ENCODE data around the gene SLC6A20. TPM values are rescaled to one million over a fixed set of nuclear protein-coding genes. Genes with fewer than 3 reads are reported as not detected.

The SLC6A20 gene
- total and polyA plus RNA-seq, 7 donors, result 0.16 to 1.4 (median 0.60) TPM; not detected in 4

DNA sequence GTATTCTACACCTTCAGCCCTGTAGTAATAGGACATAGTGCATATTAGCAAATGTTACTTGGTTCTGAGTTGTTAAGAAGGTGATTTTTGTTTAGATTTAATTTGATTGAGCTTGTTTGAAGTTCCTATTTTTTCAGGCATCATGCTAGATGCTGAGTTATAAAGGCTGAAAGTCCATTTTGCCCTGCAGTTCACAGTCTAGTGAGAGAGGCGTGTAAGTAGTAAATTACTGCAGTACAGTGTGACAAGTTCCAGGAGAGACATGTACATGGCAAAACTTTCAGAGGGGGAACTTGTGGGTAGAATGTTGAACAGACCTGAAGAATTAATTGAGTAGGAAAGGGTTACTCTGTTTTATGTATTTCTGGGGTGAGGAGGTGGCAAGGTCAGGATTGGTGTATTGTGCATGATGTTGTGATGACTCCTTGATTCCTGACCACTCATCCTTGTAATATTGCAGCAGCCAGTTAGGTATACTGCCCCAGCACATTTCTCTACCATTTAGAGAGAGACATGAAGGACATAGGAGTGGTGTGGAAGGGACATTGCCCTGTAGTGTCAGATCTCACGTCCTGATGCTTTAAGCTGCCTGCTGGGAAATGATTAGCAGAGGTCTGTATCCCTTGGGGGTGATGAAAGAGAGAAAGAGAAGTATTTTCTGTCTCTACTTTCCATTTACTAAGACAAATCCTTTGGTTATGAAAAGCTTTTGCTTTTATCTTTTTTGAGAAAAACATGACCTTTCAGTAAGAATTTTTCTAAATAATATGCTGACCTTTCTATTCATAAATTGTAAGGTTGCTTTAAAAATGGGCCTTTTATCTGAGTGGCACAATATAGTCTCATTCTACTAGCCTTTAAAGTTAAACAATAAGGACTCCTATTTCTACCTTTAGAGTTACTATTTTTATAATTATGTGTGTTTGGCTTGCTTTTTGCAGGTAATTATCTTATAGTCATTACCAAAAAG lies 90.2 kb downstream of the SLC6A20 start:
- Histone ChIP-seq H3K27ac (no peak overlapping the region), H3K9me3 (no peaks in the 10 kb centered on the region), H3K36me3 (peaks cover 3 to 72% (median 11%) of the 10 kb centered on the region in 4 donors), H3K4me1 (peaks cover 0 to 2% (median 0%) of the 10 kb centered on the region in 4 donors), H3K27me3 (no peaks in the 10 kb centered on the region), H3K4me3 (no peak overlapping the region)
- WGBS, 2 donors, result 52 to 78% methylated on average over 2 of the region's 2 CpGs
- intact Hi-C loops (cut with DNase I), result no loop called here
- TF ChIP-seq EP300 (IDR thresholded peaks at IDR 0.05) (no peak), POLR2A (IDR thresholded peaks at IDR 0.05) (no peak), POLR2AphosphoS5 (IDR thresholded peaks at IDR 0.05) (no peak)
- TF ChIP-seq, protein P1, sequence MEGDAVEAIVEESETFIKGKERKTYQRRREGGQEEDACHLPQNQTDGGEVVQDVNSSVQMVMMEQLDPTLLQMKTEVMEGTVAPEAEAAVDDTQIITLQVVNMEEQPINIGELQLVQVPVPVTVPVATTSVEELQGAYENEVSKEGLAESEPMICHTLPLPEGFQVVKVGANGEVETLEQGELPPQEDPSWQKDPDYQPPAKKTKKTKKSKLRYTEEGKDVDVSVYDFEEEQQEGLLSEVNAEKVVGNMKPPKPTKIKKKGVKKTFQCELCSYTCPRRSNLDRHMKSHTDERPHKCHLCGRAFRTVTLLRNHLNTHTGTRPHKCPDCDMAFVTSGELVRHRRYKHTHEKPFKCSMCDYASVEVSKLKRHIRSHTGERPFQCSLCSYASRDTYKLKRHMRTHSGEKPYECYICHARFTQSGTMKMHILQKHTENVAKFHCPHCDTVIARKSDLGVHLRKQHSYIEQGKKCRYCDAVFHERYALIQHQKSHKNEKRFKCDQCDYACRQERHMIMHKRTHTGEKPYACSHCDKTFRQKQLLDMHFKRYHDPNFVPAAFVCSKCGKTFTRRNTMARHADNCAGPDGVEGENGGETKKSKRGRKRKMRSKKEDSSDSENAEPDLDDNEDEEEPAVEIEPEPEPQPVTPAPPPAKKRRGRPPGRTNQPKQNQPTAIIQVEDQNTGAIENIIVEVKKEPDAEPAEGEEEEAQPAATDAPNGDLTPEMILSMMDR (IDR thresholded peaks at IDR 0.05), result no peak
- no peak for DNase-seq

Small RNA genes within 50 kb of the gene (small RNA-seq; reads per million reads assigned to genes)
- 0 reads per million in 3 donors for gene RN7SL145P

Other genes with a start within 250 kb of the SLC6A20 start
- 10 to 100 TPM; 12.2 to 19.9 (median 13.2) TPM for gene LIMD1, start 201.8 kb downstream of the SLC6A20 start, total RNA-seq
- 10 to 100 TPM in 1 of 3 donors, 1 to 10 TPM in 2; 3.0 to 13.2 (median 3.2) TPM for gene LIMD1, start 201.8 kb downstream of the SLC6A20 start, polyA plus RNA-seq
- 10 to 100 TPM; 38.5 to 44.6 (median 40.4) TPM for gene SACM1L, start 107.1 kb downstream of the SLC6A20 start, total RNA-seq
- 10 to 100 TPM; 21.6 to 36.3 (median 23.7) TPM for gene SACM1L, start 107.1 kb downstream of the SLC6A20 start, polyA plus RNA-seq
- gene LZTFL1, start 45.6 kb upstream of the SLC6A20 start, total RNA-seq, result 10 to 100 TPM; 16.6 to 31.0 (median 17.8) TPM
- gene LZTFL1, start 45.6 kb upstream of the SLC6A20 start, polyA plus RNA-seq, result 10 to 100 TPM in 1 of 3 donors, 1 to 10 TPM in 2; 7.9 to 12.0 (median 8.1) TPM
- gene CCR9, start 90.0 kb upstream of the SLC6A20 start, total RNA-seq, result not detected
- under 1 TPM in 1 of 3 donors, not detected in 2; 0.55 TPM for gene CCR9, start 90.0 kb upstream of the SLC6A20 start, polyA plus RNA-seq
- gene CXCR6, start 146.9 kb upstream of the SLC6A20 start, total RNA-seq, result under 1 TPM in 3 of 4 donors, not detected in 1; 0.36 to 0.95 (median 0.49) TPM
- gene CXCR6, start 146.9 kb upstream of the SLC6A20 start, polyA plus RNA-seq, result 1 to 10 TPM in 1 of 3 donors, not detected in 2; 3.3 TPM
- gene FYCO1, start 199.3 kb upstream of the SLC6A20 start, total RNA-seq, result 100 to 1,000 TPM in 1 of 4 donors, 10 to 100 TPM in 3; 72.1 to 115 (median 79.2) TPM
- 10 to 100 TPM in 1 of 3 donors, 1 to 10 TPM in 2; 8.4 to 15.0 (median 9.9) TPM for gene FYCO1, start 199.3 kb upstream of the SLC6A20 start, polyA plus RNA-seq
- under 1 TPM in 1 of 4 donors, not detected in 3; under 0.01 TPM for gene XCR1, start 230.9 kb upstream of the SLC6A20 start, total RNA-seq
- 1 to 10 TPM in 1 of 3 donors, not detected in 2; 3.5 TPM for gene XCR1, start 230.9 kb upstream of the SLC6A20 start, polyA plus RNA-seq

Measured in sigmoid colon (tissue), 7 donors.